BJ (cell line): ENCODE results near the gene LENG1. TPM values are rescaled to one million over a fixed set of nuclear protein-coding genes. Genes with fewer than 3 reads are reported as not detected.

Experiments
- CTCF ChIA-PET: fragments of 350-600 bp; formaldehyde crosslinking; extraction: SDS; loops from one replicate; lab custom pipeline; 2021; ENCODE audit warnings: antibody characterized with exemption, inconsistent platforms; lab: Yijun Ruan, JAX
- POLR2A ChIA-PET: fragments of 300-600 bp; sonication (Branson Sonifier 250); formaldehyde crosslinking; extraction: SDS; loops from one replicate; lab custom pipeline; 2021; ENCODE audit warnings: antibody characterized with exemption; lab: Charles Lee
- DNase-seq: peaks from one replicate; pipeline ENCODE4 v3.0.0-alpha.2; 2011; ENCODE audit warnings: low read depth
- H3K27me3 ChIP-seq: 2 replicates; pipeline ENCODE4 v1.6.0; 2011; ENCODE audit warnings: low read length; ENCODE audit not compliant: control insufficient read depth, insufficient read depth
- H3K36me3 ChIP-seq: 2 replicates; pipeline ENCODE4 v1.5.1; 2011; ENCODE audit warnings: low read length; ENCODE audit not compliant: control insufficient read depth, insufficient read depth
- H3K4me3 ChIP-seq: 2 replicates; pipeline ENCODE4 v1.5.1; 2011; ENCODE audit warnings: low read depth, mild to moderate bottlenecking, control low read depth, low read length
- CTCF ChIP-seq: IDR thresholded peaks from 2 replicates; pipeline ENCODE4 v1.5.1; 2011; ENCODE audit warnings: low read depth, mild to moderate bottlenecking, control low read depth, inconsistent platforms, low read length, moderate library complexity; ENCODE audit not compliant: insufficient read depth
- polyA plus RNA-seq: library from polyadenylated mRNA; depleted of rRNA; stranded (reverse); fragments of >200 nt; gene quantifications from 2 replicates; pipeline ENCODE4 v1.2.3, GENCODE V29; 2011

LENG1 gene
- polyA plus RNA-seq, 1 experiment, result 4.4 TPM

GRCh38 chr19:54129617-54129996, 29.9 kb downstream of the LENG1 start:
- no peak for TF ChIP-seq CTCF

GRCh38 chr19:54128796-54129616, 30.5 kb downstream of the LENG1 start:
- no peak for DNase-seq
- ChIA-PET CTCF (no interaction called here), POLR2A (no interaction called here)
- H3K36me3 ChIP-seq, result peaks cover 29% of the 10 kb centered on the region
- TF ChIP-seq CTCF, result no peak
- H3K4me3 ChIP-seq, result no peak overlapping the region
- H3K27me3 ChIP-seq, result no peaks in the 10 kb centered on the region

More at GRCh38 chr19:54129617-54129996, 29.9 kb downstream of the LENG1 start:
- H3K4me3 ChIP-seq, result no peak overlapping the region
- ChIA-PET POLR2A (interaction anchor here (0.6 kb wide), 1 partner anchor 1047 kb away, joined by 3 read pairs; no protein-coding TSS in a partner anchor), CTCF (no interaction called here)
- no peak for DNase-seq
- no peaks in the 10 kb centered on the region for H3K27me3 ChIP-seq
- H3K36me3 ChIP-seq, result peaks cover 27% of the 10 kb centered on the region

- Histone ChIP-seq H3K4me3 (no peak overlapping the region), H3K36me3 (peaks cover 34% of the 10 kb centered on the region), H3K27me3 (no peaks in the 10 kb centered on the region)
- ChIA-PET CTCF (no interaction called here), POLR2A (no interaction called here)
- no peak for DNase-seq
- TF ChIP-seq CTCF, result no peak
Measured at GRCh38 chr19:54128441-54128725, 31.1 kb downstream of the LENG1 start.

GRCh38 chr19:54127688-54128440, 31.7 kb downstream of the LENG1 start:
- Histone ChIP-seq H3K36me3 (peaks cover 35% of the 10 kb centered on the region), H3K4me3 (no peak overlapping the region), H3K27me3 (no peaks in the 10 kb centered on the region)
- CTCF ChIA-PET, result no interaction called here
- TF ChIP-seq CTCF, result no peak
- DNase-seq, result no peak
- POLR2A ChIA-PET, result no interaction called here

- no peak for DNase-seq
- Histone ChIP-seq H3K36me3 (peaks cover 38% of the 10 kb centered on the region), H3K27me3 (no peaks in the 10 kb centered on the region), H3K4me3 (no peak overlapping the region)
- ChIA-PET CTCF (no interaction called here), POLR2A (no interaction called here)
- no peak for TF ChIP-seq CTCF
Measured at GRCh38 chr19:54125713-54126112, 33.8 kb downstream of the LENG1 start.
